Activated CD8-positive, alpha-beta T cell treated with anti-CD3 and anti-CD28 coated beads for 36 hours (primary cell): Measurements from ENCODE around the gene PEX11A. TPM values are rescaled to one million over a fixed set of nuclear protein-coding genes. Genes with fewer than 3 reads are reported as not detected.

Experiments used
- ATAC-seq: fragments of 200-7000 bp; cut with Tn5 transposase; one replicate; pipeline ENCODE4 v1.10.0; 2021; ENCODE audit warnings: mild to moderate bottlenecking, moderate library complexity
- CTCF ChIA-PET: fragments of 350-600 bp; sonication (Branson Sonifier 250); formaldehyde crosslinking; loops from one replicate; lab custom pipeline; 2021; ENCODE audit warnings: antibody characterized with exemption; lab: Charles Lee
- POLR2A ChIA-PET: fragments of 350-600 bp; sonication (Branson Sonifier 250); formaldehyde crosslinking; loops from one replicate; lab custom pipeline; 2021; ENCODE audit warnings: antibody characterized with exemption; lab: Charles Lee
- DNase-seq: peaks from one replicate; pipeline ENCODE4 v3.0.0-alpha.2; 2020
- H3K27ac Mint-ChIP-seq: one replicate; pipeline ENCODE4 v1.8.0; 2021; ENCODE audit warnings: mild to moderate bottlenecking, mixed read lengths
- H3K27me3 Mint-ChIP-seq: one replicate; pipeline ENCODE4 v1.8.0; 2021; ENCODE audit warnings: mixed read lengths
- H3K36me3 Mint-ChIP-seq: one replicate; pipeline ENCODE4 v1.8.0; 2021; ENCODE audit warnings: low read depth, mixed read lengths
- H3K4me1 Mint-ChIP-seq: one replicate; pipeline ENCODE4 v1.8.0; 2021; ENCODE audit warnings: low read depth, mixed read lengths
- H3K4me3 Mint-ChIP-seq: one replicate; pipeline ENCODE4 v1.8.0; 2021; ENCODE audit warnings: mild to moderate bottlenecking, moderate library complexity, mixed read lengths
- H3K9me3 Mint-ChIP-seq: one replicate; pipeline ENCODE4 v1.8.0; 2021; ENCODE audit warnings: mixed read lengths
- CTCF ChIP-seq: fragments of 200-600 bp; IDR thresholded peaks from one replicate; pipeline ENCODE4 v1.8.0; 2022; ENCODE audit warnings: antibody characterized with exemption, mild to moderate bottlenecking
- intact Hi-C: fragments of 100-400 bp; cut with micrococcal nuclease; formaldehyde crosslinking; loops from one replicate; pipeline ENCODE4 v1.10.0; 2022
- total RNA-seq, 2 experiments: library from RNA; stranded (reverse); gene quantifications; one replicate each; pipeline ENCODE4 v1.2.3, GENCODE V29; 2021

The PEX11A gene
- total RNA-seq, 2 experiments from 2014 or later, result 3.3 to 4.0 TPM

GRCh38 chr15:89714775-89715174 is 24.2 kb upstream of the PEX11A start:
- H3K27me3 Mint-ChIP-seq, result no peaks in the 10 kb centered on the region
- H3K9me3 Mint-ChIP-seq, result no peaks in the 10 kb centered on the region
- H3K4me1 Mint-ChIP-seq, result no peaks in the 10 kb centered on the region
- CTCF ChIA-PET, result no interaction called here
- ATAC-seq, result no peak
- no peaks in the 10 kb centered on the region for H3K36me3 Mint-ChIP-seq
- DNase-seq, result no peak
- POLR2A ChIA-PET, result no interaction called here
- no peak overlapping the region for H3K27ac Mint-ChIP-seq
- no peak for TF ChIP-seq CTCF
- H3K4me3 Mint-ChIP-seq, result no peak overlapping the region
- intact Hi-C loops, result no loop called here

GRCh38 chr15:89707577-89707976 is 17.0 kb upstream of the PEX11A start:
- H3K27ac Mint-ChIP-seq, result no peak overlapping the region
- peaks cover 19% of the 10 kb centered on the region for H3K27me3 Mint-ChIP-seq
- DNase-seq (no peak), ATAC-seq (no peak)
- CTCF ChIA-PET, result no interaction called here
- no peaks in the 10 kb centered on the region for H3K4me1 Mint-ChIP-seq
- no peaks in the 10 kb centered on the region for H3K9me3 Mint-ChIP-seq
- intact Hi-C loops, result no loop called here
- TF ChIP-seq CTCF, result no peak
- POLR2A ChIA-PET, result no interaction called here
- no peaks in the 10 kb centered on the region for H3K36me3 Mint-ChIP-seq
- no peak overlapping the region for H3K4me3 Mint-ChIP-seq

GRCh38 chr15:89704411-89704810 is 13.9 kb upstream of the PEX11A start:
- no peak for ATAC-seq
- POLR2A ChIA-PET, result no interaction called here
- DNase-seq, result no peak
- no peaks in the 10 kb centered on the region for H3K4me1 Mint-ChIP-seq
- H3K27ac Mint-ChIP-seq, result no peak overlapping the region
- intact Hi-C loops, result no loop called here
- TF ChIP-seq CTCF, result no peak
- H3K36me3 Mint-ChIP-seq, result no peaks in the 10 kb centered on the region
- H3K4me3 Mint-ChIP-seq, result no peak overlapping the region
- CTCF ChIA-PET, result no interaction called here
- peaks cover 25% of the 10 kb centered on the region for H3K27me3 Mint-ChIP-seq
- no peaks in the 10 kb centered on the region for H3K9me3 Mint-ChIP-seq

GRCh38 chr15:89695198-89695597 is 4.6 kb upstream of the PEX11A start:
- ChIA-PET CTCF (no interaction called here), POLR2A (no interaction called here)
- H3K4me1 Mint-ChIP-seq, result peaks cover 5% of the 10 kb centered on the region
- no peak for TF ChIP-seq CTCF
- intact Hi-C loops, result no loop called here
- no peaks in the 10 kb centered on the region for H3K9me3 Mint-ChIP-seq
- DNase-seq (no peak), ATAC-seq (no peak)
- H3K27me3 Mint-ChIP-seq, result peaks cover 7% of the 10 kb centered on the region
- H3K4me3 Mint-ChIP-seq, result no peak overlapping the region
- no peak overlapping the region for H3K27ac Mint-ChIP-seq
- no peaks in the 10 kb centered on the region for H3K36me3 Mint-ChIP-seq

- intact Hi-C loops, result no loop called here
- ChIA-PET CTCF (no interaction called here), POLR2A (no interaction called here)
- Mint-ChIP-seq H3K9me3 (no peaks in the 10 kb centered on the region), H3K27me3 (peaks cover 5% of the 10 kb centered on the region), H3K36me3 (no peaks in the 10 kb centered on the region), H3K27ac (no peak overlapping the region), H3K4me3 (no peak overlapping the region), H3K4me1 (peaks cover 10% of the 10 kb centered on the region)
- ATAC-seq (no peak), DNase-seq (no peak)
- no peak for TF ChIP-seq CTCF
Observed at GRCh38 chr15:89693696-89694095, 3.1 kb upstream of the PEX11A start.
